ENCODE data around the gene FDPS. TPM values are rescaled to one million over a fixed set of nuclear protein-coding genes. Genes with fewer than 3 reads are reported as not detected.

The FDPS gene
- total RNA-seq, 1 experiment from 2014 or later = 269 TPM

MicroRNAs encoded within 50 kb of the gene (microRNA counts, 767-probe panel; counts per million panel counts)
- not detected for microRNA hsa-miR-555

Small RNA genes lying within 50 kb of the gene (microRNA-seq; reads per million reads assigned to microRNA genes)
- not detected for gene MIR555 (ENCODE audit: borderline number of aligned reads)

Other genes starting within 250 kb of the FDPS start
- 9.8 TPM for gene EFNA4, start 245.1 kb upstream of the FDPS start, total RNA-seq (2021; ENCODE audit: unreplicated experiment)
- 20.4 TPM for gene EFNA3, start 230.0 kb upstream of the FDPS start, total RNA-seq (2021; ENCODE audit: unreplicated experiment)
- 19.7 TPM for gene EFNA1, start 181.0 kb upstream of the FDPS start, total RNA-seq (2021; ENCODE audit: unreplicated experiment)
- 49.9 TPM for gene SLC50A1, start 173.0 kb upstream of the FDPS start, total RNA-seq (2021; ENCODE audit: unreplicated experiment)
- 113 TPM for gene DPM3, start 168.3 kb upstream of the FDPS start, total RNA-seq (2021; ENCODE audit: unreplicated experiment)
- gene KRTCAP2, start 135.6 kb upstream of the FDPS start, total RNA-seq (2021; ENCODE audit: unreplicated experiment) = 143 TPM
- 3.8 TPM for gene TRIM46, start 135.0 kb upstream of the FDPS start, total RNA-seq (2021; ENCODE audit: unreplicated experiment)
- gene THBS3, start 101.0 kb upstream of the FDPS start, total RNA-seq (2021; ENCODE audit: unreplicated experiment) = 15.9 TPM
- 69.1 TPM for gene MTX1, start 100.2 kb upstream of the FDPS start, total RNA-seq (2021; ENCODE audit: unreplicated experiment)
- 69.9 TPM for gene ENTREP3, start 53.4 kb upstream of the FDPS start, total RNA-seq (2021; ENCODE audit: unreplicated experiment)
- gene SCAMP3, start 46.5 kb upstream of the FDPS start, total RNA-seq (2021; ENCODE audit: unreplicated experiment) = 64.2 TPM
- 72.6 TPM for gene CLK2, start 35.4 kb upstream of the FDPS start, total RNA-seq (2021; ENCODE audit: unreplicated experiment)
- 8.5 TPM for gene HCN3, start 31.4 kb upstream of the FDPS start, total RNA-seq (2021; ENCODE audit: unreplicated experiment)
- gene PKLR, start 7.4 kb upstream of the FDPS start, total RNA-seq (2021; ENCODE audit: unreplicated experiment) = 0.17 TPM
- 69.2 TPM for gene RUSC1, start 12.0 kb downstream of the FDPS start, total RNA-seq (2021; ENCODE audit: unreplicated experiment)